SH-SY5Y (cell line): Measurements from ENCODE around the gene GUCA2A.

Experiments
- GATA2 ChIP-seq: IDR thresholded peaks from 2 replicates; pipeline ENCODE4 v1.6.1; 2011; ENCODE audit warnings: mild to moderate bottlenecking, low read depth, low read length
- GATA3 ChIP-seq: IDR thresholded peaks from 2 replicates; pipeline ENCODE4 v1.6.1; 2011; ENCODE audit warnings: low read depth, mild to moderate bottlenecking, low read length, moderate library complexity

GRCh38 chr1:42118125-42118524, 46.4 kb downstream of the GUCA2A start:
- TF ChIP-seq GATA2, result no peak
- TF ChIP-seq GATA3, result no peak
